NCI-H1436 treated with DMSO at 0.1 percent for 48 hours (cell line): ENCODE measurements around the gene GRIA4.
"Not testable (repeated sequence)": the region's sequence is repeated elsewhere in the genome, so short reads cannot be mapped to it uniquely, and the experiment has no call there.

Source experiments
- DNase-seq: peaks from one replicate; lab custom pipeline; 2025; lab: John Stamatoyannopoulos, UW

The GRIA4 gene

DNA sequence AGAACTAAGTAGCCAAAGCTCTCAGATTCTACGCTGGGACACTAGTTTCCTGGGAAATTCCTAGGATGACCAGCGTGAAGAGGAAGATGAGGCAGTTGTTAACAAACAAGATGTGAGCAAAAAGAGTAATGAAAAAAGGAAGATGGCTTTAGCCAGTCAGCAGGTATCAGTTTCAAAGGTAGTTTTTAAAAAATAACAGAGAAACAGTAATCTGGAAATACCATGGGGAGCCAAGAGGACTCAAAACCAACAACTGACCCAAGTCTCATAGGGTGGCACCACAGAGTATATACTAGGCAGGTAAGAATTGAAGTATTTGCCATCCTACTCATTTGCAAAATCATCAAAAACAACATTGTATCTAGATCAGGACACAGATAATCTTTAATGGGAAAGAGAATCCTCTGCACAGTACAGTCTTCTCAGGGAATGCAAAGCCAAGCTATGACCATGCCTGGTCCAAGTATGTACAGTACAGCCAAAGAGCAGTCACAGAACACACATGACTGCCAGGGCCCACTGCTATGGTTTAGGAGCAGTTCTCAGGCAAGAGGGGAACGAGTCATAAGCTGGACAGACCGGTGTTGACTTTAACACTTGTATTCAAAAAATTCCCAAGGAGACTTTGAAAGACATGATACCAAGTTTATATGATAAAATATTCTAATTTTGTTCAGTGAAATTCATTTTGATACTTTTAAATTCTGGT, 391.6 kb downstream of the GRIA4 start:
- DNase-seq = no peak

DNA sequence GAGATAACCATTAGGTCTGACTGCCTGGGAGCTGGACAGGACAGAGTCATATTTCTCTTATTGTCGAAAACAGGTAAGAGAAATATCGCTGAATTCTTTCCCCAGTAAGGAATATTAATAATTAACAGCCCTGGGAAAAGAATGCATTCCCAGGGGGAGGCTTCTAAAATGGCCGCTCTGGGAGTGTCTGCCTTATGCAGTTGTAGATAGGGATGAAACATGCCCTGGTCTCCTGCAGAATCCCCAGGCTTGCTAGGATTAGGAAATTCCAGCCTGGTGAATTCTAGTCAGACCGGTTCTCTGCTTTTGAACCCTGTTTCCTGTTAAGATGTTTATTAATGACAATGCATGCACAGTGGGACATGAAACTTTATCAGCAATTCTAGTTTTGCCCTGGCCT, 393.2 kb downstream of the GRIA4 start:
- DNase-seq = not testable (repeated sequence)

DNA sequence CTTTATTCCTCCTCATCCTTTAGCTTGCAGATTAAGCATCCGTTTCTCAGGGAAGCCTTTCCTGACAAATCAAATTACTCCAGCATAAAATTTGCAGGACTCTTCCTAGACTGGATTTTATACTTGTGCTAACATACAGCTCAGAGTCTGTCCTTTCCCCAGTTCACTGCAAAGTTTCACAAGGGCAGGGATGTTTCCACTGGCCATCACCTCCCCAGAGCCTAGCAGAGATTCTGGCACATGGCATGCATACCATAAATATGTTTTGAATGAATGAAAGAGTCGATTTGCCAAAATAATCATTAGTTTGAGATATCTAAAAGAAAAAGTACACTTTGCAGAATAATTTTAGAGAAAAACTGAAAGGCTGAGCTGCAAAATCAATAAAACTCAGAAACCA, 401.6 kb downstream of the GRIA4 start:
- DNase-seq = no peak

DNA sequence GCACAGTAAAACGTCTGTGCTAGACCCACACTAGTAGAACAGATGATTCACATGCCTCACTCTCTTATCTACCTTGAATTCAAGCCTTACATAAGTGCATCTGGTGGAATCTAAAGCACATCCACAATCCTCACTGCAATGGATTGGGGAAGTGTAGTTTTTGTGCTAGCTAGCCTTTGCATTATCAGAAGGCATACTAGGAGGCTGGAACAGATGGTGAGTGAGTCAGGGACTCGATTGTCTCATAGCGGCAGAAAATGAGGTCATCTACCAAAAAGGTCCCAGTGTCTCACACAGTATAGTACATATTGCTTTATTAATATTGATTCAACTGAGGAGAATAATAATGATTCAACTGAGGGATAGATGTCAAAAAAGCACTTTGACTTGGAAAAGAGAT, 402.9 kb downstream of the GRIA4 start:
- no peak for DNase-seq

DNA sequence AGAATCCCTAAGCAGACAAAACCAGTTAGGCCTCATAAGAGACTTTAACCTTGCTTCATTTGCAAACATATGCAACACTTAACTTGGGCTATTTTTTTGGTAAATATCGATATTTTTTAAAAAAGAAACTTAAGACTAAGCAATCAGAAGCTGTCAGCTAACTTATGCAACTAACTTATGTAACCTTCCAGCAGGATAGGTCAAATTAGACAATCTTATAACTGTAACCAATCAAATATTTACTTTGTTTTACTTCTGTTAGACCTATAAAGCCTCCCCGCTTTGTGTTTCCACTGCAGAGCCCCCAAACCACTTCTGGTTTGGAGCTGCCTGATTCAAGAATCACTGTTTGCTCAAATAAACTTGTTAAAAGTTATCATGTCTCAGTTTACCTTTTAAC, 404.2 kb downstream of the GRIA4 start:
- no peak for DNase-seq

DNA sequence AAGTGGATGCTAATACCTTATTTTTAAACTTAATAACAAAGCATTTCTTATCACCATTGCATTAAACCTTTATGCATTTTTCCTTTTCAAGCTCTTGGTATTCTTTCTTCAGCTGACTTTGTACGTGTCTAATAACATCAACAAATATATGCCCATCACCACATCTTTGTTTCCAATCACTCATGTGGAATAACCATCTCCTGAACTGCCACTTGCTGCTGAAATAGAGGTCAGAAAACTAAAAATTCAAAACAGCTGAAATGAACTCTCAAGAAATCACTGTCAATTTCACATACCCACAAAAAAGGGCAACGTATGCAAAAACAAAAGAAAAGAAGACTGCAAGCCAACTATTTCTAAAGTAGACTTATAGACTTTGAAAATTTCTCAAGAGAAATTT, 404.7 kb downstream of the GRIA4 start:
- DNase-seq = no peak

DNA sequence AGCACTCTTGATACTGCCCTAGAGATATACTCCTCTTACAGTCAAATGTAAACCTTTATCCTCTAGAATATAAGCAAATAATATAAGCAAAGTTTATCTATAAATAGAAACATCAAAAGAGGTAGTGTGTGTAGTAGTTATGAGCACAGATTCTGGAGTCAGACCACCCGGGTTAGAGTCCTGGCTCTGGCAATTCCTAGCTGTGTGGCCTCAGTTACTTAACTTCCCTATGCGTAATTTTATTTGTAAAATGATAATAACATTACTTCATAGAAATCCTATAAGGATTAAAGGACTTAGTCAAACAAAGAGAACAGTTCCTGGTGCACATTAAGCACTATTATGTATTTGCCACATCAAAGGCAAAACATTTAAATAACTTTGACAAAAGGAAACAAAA, 405.2 kb downstream of the GRIA4 start:
- no peak for DNase-seq

DNA sequence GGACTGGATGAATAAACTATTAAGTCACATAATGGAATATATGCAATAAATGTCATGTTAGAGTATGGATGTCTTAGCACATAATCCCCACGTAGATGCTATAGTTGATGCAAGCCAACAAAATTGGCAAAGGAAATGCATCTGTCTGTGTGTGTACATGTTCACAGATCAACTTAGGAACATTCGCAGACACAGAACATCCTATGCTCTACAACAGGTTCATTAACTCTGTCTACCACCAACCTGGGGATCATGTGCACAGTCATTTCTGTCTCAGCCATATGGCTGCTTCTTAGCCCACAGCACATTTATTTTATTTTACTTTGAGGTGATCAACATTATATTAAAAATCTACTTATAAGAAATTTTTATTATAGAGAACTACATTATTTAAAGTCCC, 407.2 kb downstream of the GRIA4 start:
- DNase-seq = no peak

DNA sequence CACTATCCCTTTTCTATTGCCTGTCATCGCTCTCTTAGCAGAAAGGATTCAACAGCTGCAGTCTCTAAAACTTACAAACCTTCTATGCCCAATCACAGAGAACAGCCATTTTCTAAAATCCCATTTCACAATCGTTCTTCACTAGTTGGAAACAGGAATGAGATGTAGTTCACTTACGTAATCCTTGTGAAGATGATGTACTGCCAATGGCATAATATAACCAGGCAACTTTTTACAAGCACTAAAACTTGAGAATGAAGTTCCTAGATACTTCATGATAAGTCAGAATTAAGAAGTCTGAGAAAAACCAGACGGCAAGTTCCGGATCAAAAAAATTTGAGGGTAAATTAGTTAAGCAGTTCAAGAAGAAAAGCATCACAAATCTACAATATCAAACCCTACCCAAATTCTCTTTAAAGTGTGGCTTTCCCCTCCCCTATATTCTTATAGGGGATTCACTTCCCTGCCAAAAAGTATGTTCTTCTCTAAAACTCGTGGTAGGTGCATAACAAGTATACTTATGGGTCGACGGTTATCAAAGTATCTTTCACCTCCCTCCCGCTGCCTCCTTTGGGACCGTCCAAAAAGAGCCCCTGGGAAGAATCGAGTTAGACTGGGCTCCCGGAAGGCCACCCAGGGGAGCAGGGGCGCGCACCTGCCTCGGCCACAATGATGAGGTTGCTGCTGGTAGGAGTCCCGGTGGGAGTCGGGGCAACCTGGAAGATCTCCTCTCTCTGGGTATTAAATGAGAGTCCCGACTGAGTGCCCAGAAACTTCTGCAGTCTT, 411.5 kb downstream of the GRIA4 start:
- no peak for DNase-seq

DNA sequence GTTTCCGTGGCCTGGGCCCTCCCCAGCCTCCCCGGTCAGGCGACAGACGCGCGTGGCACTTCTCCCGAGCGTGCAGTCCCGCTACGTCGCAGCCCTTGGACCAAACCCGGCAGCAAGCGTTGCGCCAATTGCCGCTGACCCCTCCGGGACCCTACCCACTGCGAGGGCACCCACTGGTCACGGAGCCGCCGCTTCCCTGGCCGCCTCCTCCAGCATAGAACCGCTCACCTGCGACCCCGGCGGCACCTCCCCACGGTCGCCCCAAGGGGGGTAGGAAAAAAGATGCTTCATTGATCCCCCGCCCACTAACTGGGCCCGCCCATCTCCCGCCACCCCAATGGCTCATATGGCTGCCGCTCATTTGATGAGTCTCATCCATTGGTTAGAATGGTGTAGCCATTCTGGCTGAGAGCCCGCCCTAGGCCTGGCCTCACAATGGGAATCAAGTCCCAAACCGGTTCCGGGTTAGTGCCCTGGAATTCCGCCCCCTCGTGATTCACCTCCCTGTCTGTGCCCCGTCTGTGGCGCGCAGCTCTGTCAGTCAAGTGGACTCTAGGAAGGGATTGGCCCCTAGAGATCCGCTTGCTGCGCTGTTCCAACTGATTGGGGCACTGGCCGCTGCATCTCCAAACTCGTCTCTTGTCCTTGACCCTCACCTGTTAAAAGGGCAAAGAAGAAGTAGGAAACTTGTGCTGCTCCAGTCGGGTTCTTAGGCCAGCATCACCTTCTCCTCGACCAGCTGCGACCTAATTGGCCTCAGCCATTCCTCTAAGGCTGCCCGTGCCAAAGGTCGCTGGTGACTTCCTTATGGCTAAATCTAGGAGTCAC, 412.3 kb downstream of the GRIA4 start, which contains the start of gene MSANTD4:
TSS of gene MSANTD4 (minus strand) at position 274 of the 828 bp plus-strand sequence. CDS start 11,323 bp downstream, outside the sequence.
- DNase-seq = peak; percentile 95

DNA sequence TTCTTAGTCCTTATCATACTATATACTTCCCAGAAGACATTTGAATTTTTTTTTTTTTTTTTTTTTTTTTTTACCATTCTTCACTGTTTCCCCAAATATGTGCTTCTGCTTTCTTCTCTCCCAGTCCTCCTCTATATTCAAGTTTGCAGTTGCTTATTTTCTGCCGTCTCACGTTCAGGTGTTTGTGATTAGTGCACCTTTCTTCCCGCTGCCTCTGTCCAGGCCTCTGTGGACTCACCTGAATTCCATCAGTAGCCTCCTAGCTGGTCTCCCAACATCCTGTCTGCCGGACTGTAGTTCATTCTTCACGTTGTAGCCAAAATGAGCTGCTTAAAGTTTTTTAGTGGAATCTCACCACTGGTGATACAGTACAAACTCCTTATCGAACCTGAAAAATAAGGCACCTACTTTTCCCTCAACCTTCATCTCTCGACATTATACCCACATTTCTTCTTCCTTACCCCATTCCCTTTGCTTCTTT, 413.0 kb downstream of the GRIA4 start:
- no peak for DNase-seq

DNA sequence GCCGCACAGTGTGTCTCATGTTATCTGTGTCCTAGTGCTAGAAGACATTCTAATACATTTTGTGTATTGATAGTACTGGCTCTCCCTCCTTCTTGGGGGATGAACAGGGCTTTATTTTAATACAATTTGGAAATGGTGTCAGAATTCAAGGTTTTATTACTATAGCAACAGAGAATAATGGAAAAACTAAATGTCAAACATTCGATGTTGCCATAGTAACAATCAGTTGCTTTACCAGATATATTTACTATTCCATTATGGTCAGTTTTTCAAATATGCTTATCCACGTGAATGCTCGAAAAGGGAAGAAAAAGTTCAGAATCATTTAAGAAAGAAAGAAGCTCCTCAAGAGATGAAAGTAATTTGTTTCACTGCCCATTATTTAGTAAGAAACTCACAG, 420.7 kb downstream of the GRIA4 start:
- no peak for DNase-seq

DNA sequence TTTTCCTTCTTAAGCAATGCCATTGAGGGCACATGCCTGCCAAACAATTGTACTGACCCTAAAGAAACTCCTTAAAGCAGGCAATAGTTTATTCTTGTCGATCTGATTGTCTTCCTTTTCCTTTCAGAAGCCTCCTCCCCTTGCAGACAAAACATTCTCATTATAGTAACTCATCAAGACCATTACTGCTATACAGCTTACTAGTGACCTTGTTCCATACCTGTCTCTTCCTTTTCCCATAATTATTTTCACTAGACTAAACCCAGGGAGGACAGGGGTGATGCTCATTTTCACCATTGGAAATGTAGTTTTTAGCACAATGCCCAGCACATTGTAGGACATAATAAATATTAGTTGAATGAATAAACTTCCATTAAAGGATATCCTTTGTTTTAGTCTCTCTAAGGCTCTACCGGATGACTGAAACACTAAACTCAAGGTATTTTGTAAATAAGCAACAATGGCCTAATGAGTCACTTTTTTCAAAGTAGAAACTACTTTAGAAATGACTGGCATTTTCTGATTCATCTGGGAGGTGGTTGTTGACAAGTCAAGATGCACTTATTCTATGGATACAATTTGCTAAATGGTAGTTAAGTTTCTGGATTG, 421.4 kb downstream of the GRIA4 start:
- no peak for DNase-seq
